ENCODE measurements around the gene CTCF. TPM values are rescaled to one million over a fixed set of nuclear protein-coding genes. Genes with fewer than 3 reads are reported as not detected.
A peak's percentile ranks its signal among the peaks of the same experiment; 100 is the strongest.

CTCF gene
- total RNA-seq, 2 donors from 2014 or later = 54.3 to 72.4 TPM

- Mint-ChIP-seq H3K27ac (no peak overlapping the region), H3K36me3 (no peaks in the 10 kb centered on the region)
These were observed 13.8 kb upstream of the CTCF start for GRCh38 chr16:67548265-67549126.

GRCh38 chr16:67549240-67549639 is 13.1 kb upstream of the CTCF start:
- Mint-ChIP-seq H3K4me3 (no peak overlapping the region), H3K36me3 (no peaks in the 10 kb centered on the region), H3K27me3 (no peaks in the 10 kb centered on the region), H3K9me3 (no peaks in the 10 kb centered on the region), H3K4me1 (ENCODE audit: low read depth in 2 of 2) (peaks cover 6 to 10% of the 10 kb centered on the region in 2 donors), H3K27ac (no peak overlapping the region)
- no peak for DNase-seq (ENCODE audit: low spot score)
- no peak for ATAC-seq

More at GRCh38 chr16:67548265-67549126, 13.8 kb upstream of the CTCF start:
- Mint-ChIP-seq H3K9me3 (no peaks in the 10 kb centered on the region), H3K4me1 (ENCODE audit: low read depth in 2 of 2) (peaks cover 4 to 7% of the 10 kb centered on the region in 2 donors), H3K4me3 (no peak overlapping the region), H3K27me3 (no peaks in the 10 kb centered on the region)
- no peak for DNase-seq (ENCODE audit: low spot score)
- ATAC-seq = no peak

GRCh38 chr16:67549936-67550335 is 12.4 kb upstream of the CTCF start:
- H3K4me3 Mint-ChIP-seq = no peak overlapping the region
- no peaks in the 10 kb centered on the region for H3K36me3 Mint-ChIP-seq
- H3K27ac Mint-ChIP-seq = peak overlapping the region in 1 of 2 donors; percentile 55
- H3K4me1 Mint-ChIP-seq (ENCODE audit: low read depth in 2 of 2) = peaks cover 9 to 12% of the 10 kb centered on the region in 2 donors
- no peaks in the 10 kb centered on the region for H3K9me3 Mint-ChIP-seq
- DNase-seq (ENCODE audit: low spot score) = no peak
- ATAC-seq = no peak
- no peaks in the 10 kb centered on the region for H3K27me3 Mint-ChIP-seq

GRCh38 chr16:67551091-67551490 is 11.2 kb upstream of the CTCF start:
- ATAC-seq (no peak), DNase-seq (ENCODE audit: low spot score) (no peak)
- no peak overlapping the region for H3K4me3 Mint-ChIP-seq
- no peaks in the 10 kb centered on the region for H3K27me3 Mint-ChIP-seq
- H3K36me3 Mint-ChIP-seq = no peaks in the 10 kb centered on the region
- H3K4me1 Mint-ChIP-seq (ENCODE audit: low read depth in 2 of 2) = peaks cover 16 to 18% of the 10 kb centered on the region in 2 donors
- H3K9me3 Mint-ChIP-seq = no peaks in the 10 kb centered on the region
- no peak overlapping the region for H3K27ac Mint-ChIP-seq

GRCh38 chr16:67551972-67552371 is 10.4 kb upstream of the CTCF start:
- H3K36me3 Mint-ChIP-seq = no peaks in the 10 kb centered on the region
- H3K27ac Mint-ChIP-seq = peak overlapping the region; percentile 7 to 44
- ATAC-seq (no peak), DNase-seq (ENCODE audit: low spot score) (no peak)
- H3K9me3 Mint-ChIP-seq = no peaks in the 10 kb centered on the region
- H3K27me3 Mint-ChIP-seq = no peaks in the 10 kb centered on the region
- H3K4me1 Mint-ChIP-seq (ENCODE audit: low read depth in 2 of 2) = peaks cover 16% of the 10 kb centered on the region in 2 donors
- no peak overlapping the region for H3K4me3 Mint-ChIP-seq

- Mint-ChIP-seq H3K9me3 (no peaks in the 10 kb centered on the region), H3K4me1 (ENCODE audit: low read depth in 2 of 2) (peaks cover 16 to 18% of the 10 kb centered on the region in 2 donors), H3K4me3 (no peak overlapping the region), H3K27ac (peak overlapping the region; percentile 7 to 44), H3K36me3 (no peaks in the 10 kb centered on the region), H3K27me3 (no peaks in the 10 kb centered on the region)
- DNase-seq (ENCODE audit: low spot score) (no peak), ATAC-seq (no peak)
These were observed 9.8 kb upstream of the CTCF start for GRCh38 chr16:67552476-67552875.

GRCh38 chr16:67555795-67556212 is 6.5 kb upstream of the CTCF start:
- peaks cover 20 to 25% of the 10 kb centered on the region in 2 donors for H3K4me1 Mint-ChIP-seq (ENCODE audit: low read depth in 2 of 2)
- no peaks in the 10 kb centered on the region for H3K36me3 Mint-ChIP-seq
- H3K27me3 Mint-ChIP-seq = no peaks in the 10 kb centered on the region
- peak overlapping the region; percentile 90 to 94 for H3K27ac Mint-ChIP-seq
- peak overlapping the region; percentile 76 for H3K4me3 Mint-ChIP-seq
- H3K9me3 Mint-ChIP-seq = no peaks in the 10 kb centered on the region
- ATAC-seq = peak; percentile 79 to 95
- no peak for DNase-seq (ENCODE audit: low spot score)

GRCh38 chr16:67558859-67559258 is 3.5 kb upstream of the CTCF start:
- Mint-ChIP-seq H3K4me3 (no peak overlapping the region), H3K27me3 (no peaks in the 10 kb centered on the region), H3K9me3 (no peaks in the 10 kb centered on the region), H3K4me1 (ENCODE audit: low read depth in 2 of 2) (peaks cover 28 to 33% of the 10 kb centered on the region in 2 donors), H3K27ac (no peak overlapping the region), H3K36me3 (no peaks in the 10 kb centered on the region)
- DNase-seq (ENCODE audit: low spot score) (no peak), ATAC-seq (no peak)

GRCh38 chr16:67560827-67561342 is 1.4 kb upstream of the CTCF start:
- peak overlapping the region; percentile 80 to 86 for H3K27ac Mint-ChIP-seq
- DNase-seq (ENCODE audit: low spot score) (no peak), ATAC-seq (no peak)
- no peaks in the 10 kb centered on the region for H3K9me3 Mint-ChIP-seq
- no peaks in the 10 kb centered on the region for H3K27me3 Mint-ChIP-seq
- peaks cover 27 to 32% of the 10 kb centered on the region in 2 donors for H3K4me1 Mint-ChIP-seq (ENCODE audit: low read depth in 2 of 2)
- no peaks in the 10 kb centered on the region for H3K36me3 Mint-ChIP-seq
- H3K4me3 Mint-ChIP-seq = peak overlapping the region; percentile 70

- no peak for DNase-seq (ENCODE audit: low spot score)
- Mint-ChIP-seq H3K27me3 (no peaks in the 10 kb centered on the region), H3K4me1 (ENCODE audit: low read depth in 2 of 2) (peaks cover 23 to 27% of the 10 kb centered on the region in 2 donors), H3K27ac (peak overlapping the region; percentile 80 to 86), H3K36me3 (no peaks in the 10 kb centered on the region), H3K9me3 (no peaks in the 10 kb centered on the region), H3K4me3 (peak overlapping the region; percentile 70)
- ATAC-seq = no peak
These were observed 864 bp upstream of the CTCF start for GRCh38 chr16:67561501-67561823.

- no peaks in the 10 kb centered on the region for H3K36me3 Mint-ChIP-seq
- H3K4me1 Mint-ChIP-seq (ENCODE audit: low read depth in 2 of 2) = peaks cover 25 to 30% of the 10 kb centered on the region in 2 donors
These were observed 351 bp upstream of the CTCF start for GRCh38 chr16:67561824-67562525.

GRCh38 chr16:67562918-67563707 is 787 bp downstream of the CTCF start:
- no peaks in the 10 kb centered on the region for H3K36me3 Mint-ChIP-seq
- ATAC-seq = peak; percentile 0 to 4
- H3K4me1 Mint-ChIP-seq (ENCODE audit: low read depth in 2 of 2) = peaks cover 26 to 35% of the 10 kb centered on the region in 2 donors

More at GRCh38 chr16:67561824-67562525, 351 bp upstream of the CTCF start:
- no peaks in the 10 kb centered on the region for H3K27me3 Mint-ChIP-seq
- peak overlapping the region; percentile 92 for H3K4me3 Mint-ChIP-seq
- no peaks in the 10 kb centered on the region for H3K9me3 Mint-ChIP-seq
- peak overlapping the region; percentile 86 to 93 for H3K27ac Mint-ChIP-seq
- DNase-seq (ENCODE audit: low spot score) (peak; percentile 99), ATAC-seq (peak; percentile 93)

GRCh38 chr16:67563708-67564468 is 1.6 kb downstream of the CTCF start:
- Mint-ChIP-seq H3K9me3 (no peaks in the 10 kb centered on the region), H3K27me3 (no peaks in the 10 kb centered on the region), H3K4me3 (peak overlapping the region; percentile 92), H3K36me3 (no peaks in the 10 kb centered on the region), H3K27ac (peak overlapping the region; percentile 86 to 93), H3K4me1 (ENCODE audit: low read depth in 2 of 2) (peaks cover 26 to 35% of the 10 kb centered on the region in 2 donors)
- DNase-seq (ENCODE audit: low spot score) (no peak), ATAC-seq (no peak)

More at GRCh38 chr16:67562918-67563707, 787 bp downstream of the CTCF start:
- Mint-ChIP-seq H3K27me3 (no peaks in the 10 kb centered on the region), H3K4me3 (peak overlapping the region; percentile 92), H3K9me3 (no peaks in the 10 kb centered on the region), H3K27ac (peak overlapping the region; percentile 86 to 93)
- DNase-seq (ENCODE audit: low spot score) = peak; percentile 78

Measured in natural killer cell treated with Interleukin-12 subunit alpha and Interleukin-12 subunit beta and Interleukin-15 and Interleukin-18, amount 100 ng/mL, for 72 hours (primary cell).